Esophagus squamous epithelium (tissue), 5 donors: ENCODE measurements around the gene NT5C3A. TPM values are rescaled to one million over a fixed set of nuclear protein-coding genes. Genes with fewer than 3 reads are reported as not detected.

Experiments used
- DNase-seq: peaks from one replicate; lab custom pipeline; 2025; lab: John Stamatoyannopoulos, UW
- H3K27ac ChIP-seq, 4 donors: fragments of 200-600 bp; sonication (generic); one replicate each; pipeline ENCODE4 v1.5.1; 2016 to 2019; ENCODE audit warnings: mild to moderate bottlenecking in 1 of 4
- H3K27me3 ChIP-seq, 4 donors: fragments of 200-600 bp; sonication (generic); 1 replicate in 3 of 4; 2 replicates in 1 of 4; pipeline versions ENCODE4 v1.5.1 to v1.6.0; 2017 to 2021; ENCODE audit warnings: antibody characterized with exemption in 1 of 4
- H3K36me3 ChIP-seq, 3 donors: fragments of 200-600 bp; sonication (generic); one replicate each; pipeline ENCODE4 v1.5.1; 2016 to 2019
- H3K4me1 ChIP-seq, 3 donors: fragments of 200-600 bp; sonication (generic); one replicate each; pipeline ENCODE4 v1.5.1; 2017 to 2019
- H3K4me3 ChIP-seq, 4 donors: fragments of 200-600 bp; sonication (generic); 1 replicate in 3 of 4; 2 replicates in 1 of 4; pipeline ENCODE4 v1.5.1; 2016 to 2019; ENCODE audit warnings: mild to moderate bottlenecking in 2 of 4, moderate library complexity in 1 of 4
- H3K9me3 ChIP-seq, 3 donors: fragments of 200-600 bp; sonication (generic); one replicate each; pipeline ENCODE4 v1.5.1; 2016 to 2019
- POLR2A ChIP-seq, 4 donors: fragments of 450-650 bp; IDR thresholded peaks; one replicate each; pipeline ENCODE4 v1.6.1; 2017; ENCODE audit warnings: antibody characterized with exemption in 4 of 4, mild to moderate bottlenecking in 4 of 4, moderate library complexity in 3 of 4
- WGBS, 2 donors: methylation state at CpG; one replicate each; pipeline ENCODE4 v1.1.5; 2018; 5-methylcytosine and 5-hydroxymethylcytosine counted together
- intact Hi-C: fragments of 100-400 bp; cut with DNase I; formaldehyde crosslinking; loops from one replicate; pipeline ENCODE4 v1.15.0; 2022
- total RNA-seq, 4 donors: library from RNA; depleted of rRNA; stranded (reverse); fragments of >200 nt; gene quantifications; one replicate each; pipeline ENCODE4 v1.1.0, GENCODE V29; 2016
- TF ChIP-seq, protein P1 (sequence below), 6 experiments: fragments of 450-650 bp in 4 of 6; fragments of 200-600 bp in 2 of 6; sonication (generic) in 2 of 6; IDR thresholded peaks; one replicate each; pipeline ENCODE4 v1.5.1; 2016 to 2019; ENCODE audit warnings: antibody characterized with exemption in 6 of 6, mild to moderate bottlenecking in 4 of 6, moderate library complexity in 4 of 6
- donor health status: DM: yes; HTN: yes; CAD: no.

NT5C3A gene
- total RNA-seq, 4 donors from 2014 or later: 13.1 to 30.8 (median 26.8) TPM

DNA sequence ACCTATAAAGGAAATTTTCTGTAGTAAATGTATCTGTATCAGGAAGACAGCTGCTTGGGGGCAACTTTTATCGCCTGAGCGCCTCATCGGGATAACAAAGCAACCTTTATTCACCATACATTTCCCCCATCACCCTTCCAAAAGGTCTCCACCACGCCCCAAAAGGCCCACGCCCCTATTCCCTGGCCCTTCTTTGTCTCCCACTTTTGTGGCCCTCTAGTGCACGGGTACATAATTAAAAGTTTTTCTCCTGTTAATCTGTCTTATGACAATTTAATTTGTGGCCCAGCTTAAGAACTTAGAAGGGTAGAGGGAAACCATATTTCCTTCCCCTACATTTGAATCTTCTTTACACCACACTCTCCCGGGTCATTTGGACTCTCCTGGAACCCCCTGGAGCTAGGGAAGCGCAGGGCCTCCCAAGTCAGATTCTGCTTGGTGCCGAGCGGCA, 46.0 kb upstream of the NT5C3A start:
- peak in 1 of 4 donors; percentile 2 for TF ChIP-seq POLR2A (IDR thresholded peaks at IDR 0.05)
- TF ChIP-seq, protein P1, sequence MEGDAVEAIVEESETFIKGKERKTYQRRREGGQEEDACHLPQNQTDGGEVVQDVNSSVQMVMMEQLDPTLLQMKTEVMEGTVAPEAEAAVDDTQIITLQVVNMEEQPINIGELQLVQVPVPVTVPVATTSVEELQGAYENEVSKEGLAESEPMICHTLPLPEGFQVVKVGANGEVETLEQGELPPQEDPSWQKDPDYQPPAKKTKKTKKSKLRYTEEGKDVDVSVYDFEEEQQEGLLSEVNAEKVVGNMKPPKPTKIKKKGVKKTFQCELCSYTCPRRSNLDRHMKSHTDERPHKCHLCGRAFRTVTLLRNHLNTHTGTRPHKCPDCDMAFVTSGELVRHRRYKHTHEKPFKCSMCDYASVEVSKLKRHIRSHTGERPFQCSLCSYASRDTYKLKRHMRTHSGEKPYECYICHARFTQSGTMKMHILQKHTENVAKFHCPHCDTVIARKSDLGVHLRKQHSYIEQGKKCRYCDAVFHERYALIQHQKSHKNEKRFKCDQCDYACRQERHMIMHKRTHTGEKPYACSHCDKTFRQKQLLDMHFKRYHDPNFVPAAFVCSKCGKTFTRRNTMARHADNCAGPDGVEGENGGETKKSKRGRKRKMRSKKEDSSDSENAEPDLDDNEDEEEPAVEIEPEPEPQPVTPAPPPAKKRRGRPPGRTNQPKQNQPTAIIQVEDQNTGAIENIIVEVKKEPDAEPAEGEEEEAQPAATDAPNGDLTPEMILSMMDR (IDR thresholded peaks at IDR 0.05): no peak
- no peak for DNase-seq
- Histone ChIP-seq H3K36me3 (peaks cover 0 to 3% (median 0%) of the 10 kb centered on the region in 3 donors), H3K4me1 (peaks cover 17 to 45% (median 24%) of the 10 kb centered on the region in 3 donors), H3K9me3 (no peaks in the 10 kb centered on the region), H3K27me3 (no peaks in the 10 kb centered on the region), H3K4me3 (peak overlapping the region; percentile 70 to 98 (median 96)), H3K27ac (peak overlapping the region; percentile 73 to 88 (median 82))
- intact Hi-C loops: no loop called here
- 0 to 2% methylated on average over 7 to 10 of the region's 10 CpGs for WGBS, 2 donors

DNA sequence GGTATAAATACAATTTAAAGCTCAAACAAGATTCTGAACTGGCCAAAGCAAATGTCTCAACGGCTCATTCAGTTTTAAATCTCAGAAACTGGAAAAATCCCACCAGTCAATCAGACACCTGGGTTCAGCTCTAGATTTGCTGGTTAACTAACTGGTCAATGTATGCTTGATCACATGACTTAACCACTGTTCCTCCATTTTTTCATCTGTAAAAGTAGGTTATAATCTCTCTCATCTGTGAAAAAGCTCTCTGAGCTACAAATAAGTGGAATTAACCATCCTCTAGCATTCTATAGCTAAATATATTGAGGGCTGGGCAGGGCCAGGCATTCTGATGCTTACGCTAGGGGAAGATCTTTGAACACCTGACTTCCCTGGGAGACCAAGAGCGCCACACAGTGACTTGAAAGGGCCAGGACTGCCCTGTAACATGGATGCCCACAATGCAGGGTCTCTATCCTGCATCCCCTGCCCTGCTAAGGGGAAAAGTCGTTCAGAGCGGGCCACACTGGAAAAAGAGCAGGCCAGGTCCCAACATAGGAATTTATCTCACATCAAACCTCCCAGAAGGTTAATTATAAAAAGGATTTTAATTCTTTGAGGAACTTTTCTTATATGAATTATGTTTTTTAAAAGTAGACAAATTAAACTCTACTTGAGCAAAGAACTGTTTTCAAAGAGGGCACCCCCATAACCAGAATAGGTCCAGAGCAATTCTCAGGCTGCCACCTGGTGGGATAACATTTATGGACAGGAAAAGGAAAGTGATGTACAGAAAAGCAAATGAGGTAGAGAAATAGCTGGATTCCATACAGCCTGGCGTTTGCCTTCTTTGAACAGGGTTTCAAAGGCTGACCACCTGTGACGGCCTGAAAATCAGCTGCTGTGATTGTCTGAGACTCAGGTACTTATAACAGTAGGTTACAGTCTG, 44.8 kb upstream of the NT5C3A start:
- H3K36me3 ChIP-seq: peaks cover 0 to 15% (median 9%) of the 10 kb centered on the region in 3 donors
- TF ChIP-seq, protein P1 (IDR thresholded peaks at IDR 0.05): peak in 2 of 6 experiments; percentile 36 to 40
- TF ChIP-seq POLR2A (IDR thresholded peaks at IDR 0.05): no peak
- no peak overlapping the region for H3K27ac ChIP-seq
- intact Hi-C loops: no loop called here
- 36 to 46% methylated on average over 6 to 7 of the region's 7 CpGs for WGBS, 2 donors
- H3K27me3 ChIP-seq: no peaks in the 10 kb centered on the region
- H3K4me3 ChIP-seq: peak overlapping the region in 3 of 4 donors; percentile 3 to 98 (median 95)
- peaks cover 17 to 45% (median 24%) of the 10 kb centered on the region in 3 donors for H3K4me1 ChIP-seq
- DNase-seq: no peak
- no peaks in the 10 kb centered on the region for H3K9me3 ChIP-seq

DNA sequence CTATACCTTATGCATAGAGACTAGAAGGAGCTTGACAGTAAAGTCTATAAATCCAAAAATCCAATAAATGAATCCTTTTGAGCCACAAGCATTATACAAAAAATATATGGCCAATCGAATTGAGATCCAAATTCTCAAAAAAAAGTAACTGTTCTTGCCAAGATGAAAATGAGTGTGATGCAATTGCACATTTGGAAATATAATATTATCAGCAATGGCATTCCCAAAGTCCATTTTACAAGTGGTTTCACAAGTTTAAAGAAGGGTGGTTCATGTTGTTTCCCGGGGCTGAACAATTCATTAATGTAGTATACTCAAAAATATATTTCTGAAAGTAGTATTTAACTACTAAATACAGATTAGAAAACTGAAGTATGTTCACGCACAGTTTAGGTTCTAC, 39.3 kb upstream of the NT5C3A start:
- no peaks in the 10 kb centered on the region for H3K9me3 ChIP-seq
- H3K36me3 ChIP-seq: peaks cover 5 to 70% (median 27%) of the 10 kb centered on the region in 3 donors
- peaks cover 0 to 16% (median 2%) of the 10 kb centered on the region in 3 donors for H3K4me1 ChIP-seq
- WGBS, 2 donors: 78 to 87% methylated on average over 3 of the region's 3 CpGs
- H3K27ac ChIP-seq: no peak overlapping the region
- intact Hi-C loops: no loop called here
- no peak overlapping the region for H3K4me3 ChIP-seq
- DNase-seq: no peak
- TF ChIP-seq, protein P1 (IDR thresholded peaks at IDR 0.05): no peak
- no peak for TF ChIP-seq POLR2A (IDR thresholded peaks at IDR 0.05)
- H3K27me3 ChIP-seq: no peaks in the 10 kb centered on the region

DNA sequence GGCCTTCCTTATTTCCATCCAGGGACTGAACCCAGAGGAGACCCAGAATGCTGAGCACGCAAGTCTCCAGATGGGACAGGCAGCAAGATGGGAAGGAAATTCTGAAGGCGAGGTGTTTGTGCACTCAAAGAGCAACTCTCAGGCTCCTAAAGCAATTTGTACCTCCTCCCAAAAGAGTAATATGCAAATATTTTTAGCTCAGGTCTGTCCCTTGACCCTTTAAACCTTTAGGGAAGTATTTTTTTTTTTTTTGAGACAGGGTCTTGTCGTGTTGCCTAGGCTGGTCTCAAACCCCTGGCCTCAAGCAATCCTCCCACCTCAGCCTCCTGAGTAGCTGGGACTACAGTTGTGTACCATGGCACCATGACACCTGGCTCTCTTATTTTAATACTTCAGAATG, 38.2 kb upstream of the NT5C3A start:
- Histone ChIP-seq H3K27ac (no peak overlapping the region), H3K4me3 (no peak overlapping the region), H3K36me3 (peaks cover 8 to 81% (median 33%) of the 10 kb centered on the region in 3 donors), H3K9me3 (no peaks in the 10 kb centered on the region), H3K27me3 (no peaks in the 10 kb centered on the region), H3K4me1 (peaks cover 0 to 5% (median 0%) of the 10 kb centered on the region in 3 donors)
- intact Hi-C loops: no loop called here
- 79 to 92% methylated on average over 3 of the region's 3 CpGs for WGBS, 2 donors
- DNase-seq: no peak
- TF ChIP-seq, protein P1 (IDR thresholded peaks at IDR 0.05): no peak
- TF ChIP-seq POLR2A (IDR thresholded peaks at IDR 0.05): no peak
